Measurements from ENCODE around the gene PBXIP1.

The PBXIP1 gene

GRCh38 chr1:154956544-154956941 is 644 bp upstream of the PBXIP1 start:
- DNase-seq (ENCODE audit: low read depth), result no peak

GRCh38 chr1:154955039-154955717 is 721 bp downstream of the PBXIP1 start:
- DNase-seq (ENCODE audit: low read depth), result peak; percentile 95

DNA sequence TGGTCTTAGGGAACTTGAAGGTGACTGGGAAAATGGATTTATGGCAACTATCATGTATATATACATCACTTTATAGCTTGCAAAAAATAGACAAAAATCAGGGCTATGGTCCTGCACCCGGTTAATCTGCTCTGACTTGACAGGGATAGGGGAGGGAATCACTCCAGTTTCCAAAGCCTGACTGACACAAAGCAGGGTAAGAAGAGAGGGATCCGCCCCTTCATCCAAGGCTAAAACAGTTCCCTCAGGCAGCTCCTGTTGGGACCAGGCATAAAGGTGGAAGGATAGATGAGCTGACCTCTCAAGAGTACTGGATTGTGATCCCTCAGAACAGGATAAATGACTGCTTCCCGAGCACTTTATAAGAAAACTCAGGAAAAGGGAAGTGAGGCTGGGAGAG is 1.4 kb downstream of the PBXIP1 start:
- no peak for DNase-seq (ENCODE audit: low read depth)

GRCh38 chr1:154953611-154954038 is 2.3 kb downstream of the PBXIP1 start:
- no peak for DNase-seq (ENCODE audit: low read depth)

- no peak for DNase-seq (ENCODE audit: low read depth)
These were observed 3.2 kb downstream of the PBXIP1 start for GRCh38 chr1:154952664-154953063.

DNA sequence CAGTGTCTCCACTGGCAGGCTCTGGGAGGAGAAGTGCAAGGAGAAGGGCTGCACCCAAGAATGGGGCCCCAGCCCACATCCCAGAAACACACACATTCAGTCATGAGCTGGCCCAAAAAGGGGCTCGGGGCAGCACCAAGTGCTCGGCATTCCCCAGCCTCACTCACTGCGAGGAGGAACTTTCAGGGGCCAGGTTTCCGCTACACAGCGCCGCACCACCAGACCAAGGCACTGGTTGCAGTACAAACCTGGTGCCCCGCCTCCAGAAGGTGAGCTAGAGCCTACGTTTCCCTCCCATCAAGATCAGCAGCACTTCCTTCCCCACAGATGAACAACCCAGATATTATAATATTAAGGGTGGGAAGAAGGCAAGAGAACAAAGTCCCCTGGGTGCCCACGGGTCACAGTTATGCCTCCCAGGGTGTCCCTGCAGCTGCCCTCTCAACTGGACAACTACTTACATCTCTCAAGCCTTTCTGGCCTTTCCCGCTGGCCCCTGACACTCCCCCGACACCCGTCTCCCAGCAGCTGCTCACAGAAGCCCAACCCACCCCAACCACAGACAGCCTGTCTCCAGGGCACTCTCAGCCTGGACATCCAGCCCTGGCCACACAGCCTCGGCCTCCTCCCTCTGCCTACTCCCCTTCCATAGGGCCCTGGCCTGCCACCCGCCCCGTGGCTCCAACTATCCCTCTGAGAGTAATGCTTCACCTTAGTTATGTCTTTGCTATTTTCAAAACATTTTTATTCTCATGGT is 3.8 kb downstream of the PBXIP1 start:
- peak; percentile 65 for DNase-seq (ENCODE audit: low read depth)

DNA sequence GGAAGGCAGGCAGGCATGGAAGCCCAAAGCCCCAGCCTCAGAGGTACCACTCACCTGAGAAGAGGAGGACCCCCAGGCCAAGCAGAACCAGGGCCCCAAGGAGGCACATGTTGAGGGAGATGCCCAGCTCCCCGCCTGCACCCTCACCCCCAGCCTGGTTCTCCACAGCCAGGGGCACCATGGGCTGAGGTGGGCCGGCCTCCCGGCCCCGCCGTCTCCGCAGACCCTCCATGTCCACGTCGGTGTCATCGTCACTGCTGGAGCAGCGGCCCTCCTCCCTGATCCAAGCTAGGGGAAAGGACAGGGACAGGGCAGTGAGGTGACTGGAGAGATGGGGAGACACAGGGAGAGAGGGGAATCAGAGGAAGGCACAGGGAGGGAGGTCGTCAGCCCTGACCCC is 7.8 kb downstream of the PBXIP1 start:
- DNase-seq (ENCODE audit: low read depth), result no peak

- no peak for DNase-seq (ENCODE audit: low read depth)
These were observed 9.7 kb downstream of the PBXIP1 start for GRCh38 chr1:154945962-154946850.

DNA sequence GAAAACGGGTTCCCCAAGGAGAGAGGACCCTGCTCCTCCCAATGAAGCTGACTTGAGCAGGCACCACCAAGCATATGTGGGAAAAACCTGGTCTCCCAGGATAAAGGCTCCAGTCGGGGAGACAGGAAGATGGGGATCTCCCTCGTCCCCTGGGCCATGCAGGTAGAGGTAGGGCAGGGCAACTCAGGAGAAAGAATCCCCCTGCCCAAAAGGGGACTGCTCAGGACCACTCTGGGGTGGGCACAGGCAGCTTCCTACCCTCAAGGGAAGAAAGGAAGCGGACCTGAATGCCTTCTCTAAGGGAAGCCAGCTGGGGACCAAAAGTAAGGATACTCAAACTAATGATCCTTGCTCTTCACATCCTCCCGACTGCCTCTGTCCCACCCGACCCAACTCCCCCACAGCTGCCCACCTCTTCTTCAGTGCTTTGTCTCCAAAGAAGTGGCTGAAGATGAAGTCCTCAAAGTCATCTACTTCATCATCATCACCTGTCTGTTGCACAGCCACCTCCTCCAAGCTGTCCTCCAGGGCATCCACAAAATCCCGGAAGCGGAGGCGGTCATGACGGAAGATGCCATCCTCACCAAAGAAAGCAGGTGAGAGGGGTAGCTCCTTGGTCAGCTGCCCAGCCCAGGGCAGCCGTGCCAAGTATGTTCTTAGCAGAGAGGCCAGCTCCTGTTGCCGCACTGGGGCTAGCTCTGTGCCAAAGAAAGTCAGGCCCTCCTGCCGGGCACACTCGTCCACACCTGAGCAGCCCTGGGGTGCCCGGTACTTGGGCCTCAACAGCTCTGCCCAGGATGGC is 10.5 kb downstream of the PBXIP1 start:
- no peak for DNase-seq (ENCODE audit: low read depth)

DNA sequence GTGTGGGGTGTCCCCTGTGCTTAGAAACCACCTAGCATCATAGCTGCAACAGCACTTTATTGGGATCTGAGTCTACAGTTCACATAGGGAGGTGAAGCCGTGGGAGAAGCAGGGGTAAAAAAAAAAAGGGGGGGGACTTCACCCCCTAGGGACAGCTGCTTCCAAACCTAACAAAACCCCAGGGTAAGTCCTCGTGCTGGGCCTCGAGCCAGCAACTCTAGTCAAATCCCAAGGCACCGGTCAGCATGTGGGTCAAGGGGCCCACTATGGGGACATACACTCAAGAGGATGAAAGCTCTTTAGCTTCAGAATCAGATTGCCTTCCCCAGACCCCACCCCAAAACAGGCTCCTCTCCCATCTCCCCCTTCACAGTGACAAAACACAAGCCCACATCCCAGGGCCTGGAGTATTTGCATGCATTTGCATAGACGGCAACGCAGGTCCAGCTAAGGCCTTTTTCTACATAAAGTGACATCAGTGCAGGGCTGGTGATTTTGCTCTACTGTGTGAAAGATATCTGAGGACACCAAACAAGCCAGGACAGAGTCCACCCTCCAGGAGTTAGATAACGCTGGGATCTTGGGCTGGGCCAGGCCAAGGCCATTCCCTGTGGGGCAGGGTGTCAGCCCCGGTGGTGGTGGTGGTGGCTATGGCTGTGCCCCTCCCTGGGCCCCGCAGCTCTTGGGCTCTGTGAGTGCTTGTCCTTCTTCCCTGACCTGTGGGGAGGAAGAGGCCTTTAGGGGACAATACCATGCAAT is 11.3 kb downstream of the PBXIP1 start:
- DNase-seq (ENCODE audit: low read depth), result no peak

GRCh38 chr1:154943649-154944400 is 12.1 kb downstream of the PBXIP1 start:
- DNase-seq (ENCODE audit: low read depth), result no peak

GRCh38 chr1:154941333-154942013 is 14.4 kb downstream of the PBXIP1 start:
- no peak for DNase-seq (ENCODE audit: low read depth)

GRCh38 chr1:154940651-154941194 is 15.2 kb downstream of the PBXIP1 start:
- no peak for DNase-seq (ENCODE audit: low read depth)

GRCh38 chr1:154940213-154940560 is 15.7 kb downstream of the PBXIP1 start:
- DNase-seq (ENCODE audit: low read depth), result no peak

DNA sequence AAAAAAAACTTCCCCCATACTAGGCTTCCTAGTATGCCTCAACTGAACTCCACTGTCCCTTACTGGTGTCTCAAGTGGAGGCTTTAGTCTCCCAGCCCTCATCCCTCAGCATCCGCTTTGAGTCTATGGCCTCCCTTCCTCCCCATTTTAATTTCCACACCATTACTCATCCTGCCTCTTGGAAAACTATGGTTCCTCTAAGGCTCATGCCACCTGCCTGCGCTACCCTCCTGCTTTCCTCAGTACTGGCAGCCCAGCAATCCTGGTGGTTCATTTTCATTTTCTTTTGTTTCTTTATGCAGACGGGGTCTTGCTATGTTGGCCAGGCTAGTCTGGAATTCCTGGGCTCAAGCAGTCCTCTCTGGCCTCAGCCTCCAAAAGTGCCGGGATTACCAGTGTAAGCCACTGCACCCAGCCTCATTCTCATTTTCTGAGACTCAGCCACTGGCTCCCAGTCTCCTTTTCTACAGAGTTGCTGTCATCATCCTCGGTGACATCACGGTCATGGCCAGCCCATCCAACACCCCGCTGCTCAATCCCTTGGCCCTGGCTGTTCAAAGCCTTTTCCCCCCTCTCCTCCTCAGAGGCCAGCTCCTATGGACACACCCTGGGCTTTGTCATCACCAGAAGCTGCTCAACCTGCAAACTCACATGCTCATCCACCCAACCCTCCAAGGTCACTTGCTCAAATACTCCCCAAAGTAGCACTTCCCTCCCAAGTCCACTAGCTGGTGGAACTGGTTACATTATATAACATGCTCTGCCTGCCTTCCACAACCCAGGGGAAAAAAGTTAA is 17.1 kb downstream of the PBXIP1 start:
- no peak for DNase-seq (ENCODE audit: low read depth)

DNA sequence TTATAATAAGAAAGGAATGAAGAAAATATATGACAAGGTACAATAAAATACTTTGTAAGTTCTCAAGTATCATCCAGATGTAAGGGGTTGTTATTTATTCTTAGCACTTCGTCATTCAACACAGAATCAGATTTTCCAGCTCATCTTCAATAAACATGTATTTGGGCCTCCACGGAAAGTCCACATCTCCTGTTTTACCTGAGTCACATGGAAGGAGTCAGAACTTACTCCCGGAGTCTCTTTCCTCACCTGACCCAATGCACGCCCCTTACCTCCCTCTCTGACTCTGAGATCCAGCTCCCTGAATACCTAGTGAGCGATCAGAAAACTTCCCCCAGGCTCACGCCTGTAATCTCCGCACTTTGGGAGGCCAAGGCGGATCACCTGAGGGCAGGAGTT is 17.9 kb downstream of the PBXIP1 start:
- DNase-seq (ENCODE audit: low read depth), result no peak

- peak; percentile 89 for DNase-seq (ENCODE audit: low read depth)
These were observed 18.6 kb downstream of the PBXIP1 start for GRCh38 chr1:154937085-154937987.

Data from T follicular helper cell (primary cell).